ENCODE data around the gene LIM2.
"Not testable (repeated sequence)": the region's sequence is repeated elsewhere in the genome, so short reads cannot be mapped to it uniquely, and the experiment has no call there.

The LIM2 gene

GRCh38 chr19:51417107-51417809 is 29.5 kb upstream of the LIM2 start, which contains the start of gene SIGLEC10:
TSS of gene SIGLEC10 (minus strand) at chr19:51417642. CDS start at chr19:51417581, 61 bp downstream.
- Histone ChIP-seq H3K9me3 (ENCODE audit: control insufficient read depth in 1 of 2, low read length in 2 of 2) (no peaks in the 10 kb centered on the region), H3K36me3 (ENCODE audit: control insufficient read depth in 1 of 2, insufficient read depth in 2 of 2, low read length in 2 of 2) (no peaks in the 10 kb centered on the region), H3K4me3 (ENCODE audit: low read depth in 1 of 2, low read length in 2 of 2) (no peak within 1 kb of the TSS), H3K27ac (ENCODE audit: low read length) (no peak within 1 kb of the TSS), H3K27me3 (ENCODE audit: low read depth, low read length) (no peaks in the 10 kb centered on the region), H3K4me1 (ENCODE audit: control insufficient read depth in 1 of 2, insufficient read depth in 2 of 2, low read length in 2 of 2) (no peaks in the 10 kb centered on the region)

GRCh38 chr19:51416422-51416821 is 28.6 kb upstream of the LIM2 start:
- H3K9me3 ChIP-seq (ENCODE audit: control insufficient read depth in 1 of 2, low read length in 2 of 2); H3K4me3 ChIP-seq (ENCODE audit: low read depth in 1 of 2, low read length in 2 of 2); H3K36me3 ChIP-seq (ENCODE audit: control insufficient read depth in 1 of 2, insufficient read depth in 2 of 2, low read length in 2 of 2); H3K27ac ChIP-seq (ENCODE audit: low read length); H3K27me3 ChIP-seq (ENCODE audit: low read depth, low read length); H3K4me1 ChIP-seq (ENCODE audit: control insufficient read depth in 1 of 2, insufficient read depth in 2 of 2, low read length in 2 of 2): not testable (repeated sequence)

GRCh38 chr19:51415187-51415586 is 27.4 kb upstream of the LIM2 start:
- Histone ChIP-seq H3K27me3 (ENCODE audit: low read depth, low read length) (no peaks in the 10 kb centered on the region), H3K27ac (ENCODE audit: low read length) (no peak overlapping the region), H3K4me1 (ENCODE audit: control insufficient read depth in 1 of 2, insufficient read depth in 2 of 2, low read length in 2 of 2) (no peaks in the 10 kb centered on the region), H3K36me3 (ENCODE audit: control insufficient read depth in 1 of 2, insufficient read depth in 2 of 2, low read length in 2 of 2) (no peaks in the 10 kb centered on the region), H3K4me3 (ENCODE audit: low read depth in 1 of 2, low read length in 2 of 2) (no peak overlapping the region), H3K9me3 (ENCODE audit: control insufficient read depth in 1 of 2, low read length in 2 of 2) (no peaks in the 10 kb centered on the region)

GRCh38 chr19:51410950-51411748 is 23.4 kb upstream of the LIM2 start:
- Histone ChIP-seq H3K9me3 (ENCODE audit: control insufficient read depth in 1 of 2, low read length in 2 of 2) (no peaks in the 10 kb centered on the region), H3K4me1 (ENCODE audit: control insufficient read depth in 1 of 2, insufficient read depth in 2 of 2, low read length in 2 of 2) (peaks cover 0 to 3% of the 10 kb centered on the region in 2 donors), H3K36me3 (ENCODE audit: control insufficient read depth in 1 of 2, insufficient read depth in 2 of 2, low read length in 2 of 2) (no peaks in the 10 kb centered on the region), H3K27me3 (ENCODE audit: low read depth, low read length) (no peaks in the 10 kb centered on the region), H3K4me3 (ENCODE audit: low read depth in 1 of 2, low read length in 2 of 2) (no peak overlapping the region), H3K27ac (ENCODE audit: low read length) (no peak overlapping the region)

DNA sequence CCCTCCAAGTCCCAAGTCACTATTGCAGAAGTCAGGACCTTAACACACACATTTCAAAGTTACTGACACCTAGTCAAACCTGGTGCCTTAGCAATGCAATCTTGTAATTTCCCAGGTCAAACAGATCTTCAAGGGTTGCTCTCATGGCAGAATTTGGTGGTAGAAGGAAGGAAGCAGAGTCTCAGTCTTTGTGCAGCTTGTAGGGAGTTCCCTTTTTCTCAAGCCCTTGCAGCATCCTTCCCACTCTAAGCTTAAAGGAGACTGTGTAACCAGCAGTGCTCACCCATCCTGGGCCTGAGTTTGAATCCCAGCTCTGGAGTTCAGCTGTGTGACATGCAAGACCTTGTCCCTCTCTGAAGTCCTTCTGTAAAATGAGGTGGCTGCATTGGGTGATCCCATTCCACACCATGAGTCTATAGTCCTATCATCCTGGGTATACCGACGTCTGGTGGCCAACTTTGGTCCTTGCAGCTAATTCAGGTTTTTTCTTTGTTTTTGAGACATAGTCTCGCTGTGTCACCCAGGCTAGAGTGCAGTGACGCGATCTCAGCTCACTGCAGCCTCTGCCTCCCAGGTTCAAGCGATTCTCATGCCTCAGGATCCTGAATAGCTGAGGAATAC is 19.8 kb upstream of the LIM2 start:
- no peak overlapping the region for H3K27ac ChIP-seq (ENCODE audit: low read length)
- H3K27me3 ChIP-seq (ENCODE audit: low read depth, low read length), result no peaks in the 10 kb centered on the region
- no peak overlapping the region for H3K4me3 ChIP-seq (ENCODE audit: low read depth in 1 of 2, low read length in 2 of 2)
- peaks cover 0 to 3% of the 10 kb centered on the region in 2 donors for H3K4me1 ChIP-seq (ENCODE audit: control insufficient read depth in 1 of 2, insufficient read depth in 2 of 2, low read length in 2 of 2)
- peaks cover 0 to 6% of the 10 kb centered on the region in 2 donors for H3K9me3 ChIP-seq (ENCODE audit: control insufficient read depth in 1 of 2, low read length in 2 of 2)
- H3K36me3 ChIP-seq (ENCODE audit: control insufficient read depth in 1 of 2, insufficient read depth in 2 of 2, low read length in 2 of 2), result no peaks in the 10 kb centered on the region

DNA sequence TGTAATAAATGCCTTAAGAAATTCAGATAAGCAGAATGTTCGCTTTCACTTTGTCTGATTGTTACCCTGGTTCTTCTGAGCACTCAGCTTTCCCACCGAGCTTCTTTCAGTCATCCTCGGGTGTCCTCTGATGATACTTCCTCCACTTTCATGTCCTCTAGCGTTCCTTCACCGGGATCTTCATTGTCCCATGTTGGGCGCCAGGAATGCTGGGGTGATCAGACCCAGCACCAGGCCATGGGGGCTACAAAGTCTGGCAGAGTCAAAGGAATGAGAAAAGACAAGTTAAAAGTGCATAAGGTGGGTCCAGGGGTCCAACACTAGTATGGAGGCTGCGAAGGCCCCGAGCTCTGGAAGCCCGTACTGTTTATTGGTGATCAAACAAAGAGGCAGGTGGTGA is 14.3 kb upstream of the LIM2 start:
- Histone ChIP-seq H3K27me3 (ENCODE audit: low read depth, low read length) (no peaks in the 10 kb centered on the region), H3K4me3 (ENCODE audit: low read depth in 1 of 2, low read length in 2 of 2) (no peak overlapping the region)

GRCh38 chr19:51399936-51400335 is 12.2 kb upstream of the LIM2 start:
- H3K36me3 ChIP-seq (ENCODE audit: control insufficient read depth in 1 of 2, insufficient read depth in 2 of 2, low read length in 2 of 2); H3K4me1 ChIP-seq (ENCODE audit: control insufficient read depth in 1 of 2, insufficient read depth in 2 of 2, low read length in 2 of 2); H3K27me3 ChIP-seq (ENCODE audit: low read depth, low read length); H3K27ac ChIP-seq (ENCODE audit: low read length); H3K4me3 ChIP-seq (ENCODE audit: low read depth in 1 of 2, low read length in 2 of 2): not testable (repeated sequence)
- H3K9me3 ChIP-seq (ENCODE audit: control insufficient read depth in 1 of 2, low read length in 2 of 2), result peaks cover 7 to 11% of the 10 kb centered on the region in 2 donors

More for the DNA sequence above, 14.3 kb upstream of the LIM2 start:
- H3K9me3 ChIP-seq (ENCODE audit: control insufficient read depth in 1 of 2, low read length in 2 of 2), result peaks cover 7 to 11% of the 10 kb centered on the region in 2 donors
- H3K27ac ChIP-seq (ENCODE audit: low read length), result no peak overlapping the region
- no peaks in the 10 kb centered on the region for H3K4me1 ChIP-seq (ENCODE audit: control insufficient read depth in 1 of 2, insufficient read depth in 2 of 2, low read length in 2 of 2)
- H3K36me3 ChIP-seq (ENCODE audit: control insufficient read depth in 1 of 2, insufficient read depth in 2 of 2, low read length in 2 of 2), result no peaks in the 10 kb centered on the region

DNA sequence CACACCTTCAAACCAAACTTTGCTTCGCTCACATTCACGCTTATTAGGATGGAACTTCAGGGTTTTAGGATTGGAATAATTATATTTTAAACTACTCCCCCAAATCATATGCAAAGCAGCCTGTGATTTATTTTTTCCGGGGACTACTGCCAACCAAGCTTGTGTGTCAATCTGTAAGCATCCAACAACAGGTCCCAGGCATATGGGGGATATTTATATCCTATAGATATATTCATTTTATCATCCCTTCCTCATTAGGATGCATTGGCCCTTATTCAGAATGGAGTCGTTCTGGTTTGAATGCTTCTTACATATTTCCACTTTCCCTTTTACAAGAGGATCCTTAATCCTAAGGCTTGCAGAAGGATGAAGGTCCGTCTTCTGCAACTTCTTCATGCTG is 11.5 kb upstream of the LIM2 start:
- no peak overlapping the region for H3K27ac ChIP-seq (ENCODE audit: low read length)
- peaks cover 0 to 8% of the 10 kb centered on the region in 2 donors for H3K4me1 ChIP-seq (ENCODE audit: control insufficient read depth in 1 of 2, insufficient read depth in 2 of 2, low read length in 2 of 2)
- H3K9me3 ChIP-seq (ENCODE audit: control insufficient read depth in 1 of 2, low read length in 2 of 2), result peaks cover 7 to 11% of the 10 kb centered on the region in 2 donors
- no peaks in the 10 kb centered on the region for H3K27me3 ChIP-seq (ENCODE audit: low read depth, low read length)
- no peaks in the 10 kb centered on the region for H3K36me3 ChIP-seq (ENCODE audit: control insufficient read depth in 1 of 2, insufficient read depth in 2 of 2, low read length in 2 of 2)
- no peak overlapping the region for H3K4me3 ChIP-seq (ENCODE audit: low read depth in 1 of 2, low read length in 2 of 2)

GRCh38 chr19:51398096-51398704 is 10.4 kb upstream of the LIM2 start:
- no peaks in the 10 kb centered on the region for H3K36me3 ChIP-seq (ENCODE audit: control insufficient read depth in 1 of 2, insufficient read depth in 2 of 2, low read length in 2 of 2)
- peaks cover 0 to 12% of the 10 kb centered on the region in 2 donors for H3K4me1 ChIP-seq (ENCODE audit: control insufficient read depth in 1 of 2, insufficient read depth in 2 of 2, low read length in 2 of 2)
- no peaks in the 10 kb centered on the region for H3K27me3 ChIP-seq (ENCODE audit: low read depth, low read length)
- H3K9me3 ChIP-seq (ENCODE audit: control insufficient read depth in 1 of 2, low read length in 2 of 2), result peaks cover 7 to 8% of the 10 kb centered on the region in 2 donors
- H3K27ac ChIP-seq (ENCODE audit: low read length), result no peak overlapping the region
- no peak overlapping the region for H3K4me3 ChIP-seq (ENCODE audit: low read depth in 1 of 2, low read length in 2 of 2)

DNA sequence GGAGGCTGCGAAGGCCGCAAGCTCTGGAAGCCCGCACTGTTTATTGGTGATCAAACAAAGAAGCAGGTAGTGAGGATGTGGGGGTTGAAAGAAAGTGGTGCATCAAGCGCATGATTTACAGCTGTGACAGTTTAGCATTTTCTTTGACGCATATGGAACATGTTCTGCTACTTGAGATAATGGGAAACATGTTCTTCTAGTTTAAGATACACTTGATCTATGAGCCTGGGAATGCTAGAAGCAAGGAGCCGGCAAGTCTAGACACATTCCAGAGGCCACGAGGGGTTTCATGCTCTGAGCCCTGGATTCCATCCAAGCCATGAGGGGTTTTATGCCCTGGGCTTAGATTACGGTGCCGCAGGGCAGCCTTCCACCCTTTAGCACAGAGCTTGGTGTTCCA is 9.7 kb upstream of the LIM2 start:
- peaks cover 0 to 12% of the 10 kb centered on the region in 2 donors for H3K4me1 ChIP-seq (ENCODE audit: control insufficient read depth in 1 of 2, insufficient read depth in 2 of 2, low read length in 2 of 2)
- H3K27me3 ChIP-seq (ENCODE audit: low read depth, low read length); H3K27ac ChIP-seq (ENCODE audit: low read length); H3K36me3 ChIP-seq (ENCODE audit: control insufficient read depth in 1 of 2, insufficient read depth in 2 of 2, low read length in 2 of 2); H3K9me3 ChIP-seq (ENCODE audit: control insufficient read depth in 1 of 2, low read length in 2 of 2); H3K4me3 ChIP-seq (ENCODE audit: low read depth in 1 of 2, low read length in 2 of 2): not testable (repeated sequence)

DNA sequence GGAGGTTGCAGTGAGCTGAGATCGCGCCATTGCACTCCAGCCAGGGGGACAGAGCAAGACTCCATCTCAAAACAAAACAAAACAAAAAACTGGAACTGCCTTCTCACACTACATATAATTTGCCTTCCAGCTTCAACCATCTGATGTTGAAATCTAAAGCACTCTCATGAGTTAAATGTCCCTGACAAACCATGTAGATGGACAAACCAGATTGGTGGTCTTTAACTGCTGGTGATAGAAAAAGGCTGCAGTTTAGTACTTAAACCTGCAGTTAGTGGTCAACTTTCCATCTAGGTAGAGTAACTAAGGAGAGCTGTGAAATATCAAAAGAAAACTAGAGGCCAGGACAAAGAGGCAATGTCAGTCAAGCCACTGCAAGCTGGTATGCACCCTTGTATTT is 8.4 kb upstream of the LIM2 start:
- H3K36me3 ChIP-seq (ENCODE audit: control insufficient read depth in 1 of 2, insufficient read depth in 2 of 2, low read length in 2 of 2), result no peaks in the 10 kb centered on the region
- no peaks in the 10 kb centered on the region for H3K27me3 ChIP-seq (ENCODE audit: low read depth, low read length)
- peaks cover 0 to 12% of the 10 kb centered on the region in 2 donors for H3K4me1 ChIP-seq (ENCODE audit: control insufficient read depth in 1 of 2, insufficient read depth in 2 of 2, low read length in 2 of 2)
- H3K4me3 ChIP-seq (ENCODE audit: low read depth in 1 of 2, low read length in 2 of 2), result no peak overlapping the region
- no peak overlapping the region for H3K27ac ChIP-seq (ENCODE audit: low read length)
- no peaks in the 10 kb centered on the region for H3K9me3 ChIP-seq (ENCODE audit: control insufficient read depth in 1 of 2, low read length in 2 of 2)
